Endothelial cell of umbilical vein (primary cell): ENCODE results near the gene FAM3B. TPM values are rescaled to one million over a fixed set of nuclear protein-coding genes. Genes with fewer than 3 reads are reported as not detected.

Experiments used
- BruUV-seq: library from RNA; stranded (reverse); fragments of 400-500 nt; replicated peaks from 2 replicates; lab custom pipeline; 2021; lab: Mats Ljungman, UMichigan
- CTCF ChIA-PET: fragments of 300-600, 350-600 bp; sonication (Branson Sonifier 250); formaldehyde crosslinking; loops from one replicate; lab custom pipeline; 2021; ENCODE audit warnings: antibody characterized with exemption, inconsistent platforms; lab: Charles Lee
- POLR2A ChIA-PET: fragments of 300-600, 350-600 bp; sonication (Branson Sonifier 250); formaldehyde crosslinking; loops from one replicate; lab custom pipeline; 2021; ENCODE audit warnings: antibody characterized with exemption, inconsistent platforms; lab: Charles Lee
- DNase-seq: peaks from one replicate; pipeline ENCODE4 v3.0.0-alpha.2; 2011; ENCODE audit warnings: low read depth, low spot score
- FAIRE-seq: peaks from 2 replicates; lab custom pipeline; 2011; peaks lifted over from hg19 to GRCh38; lab: Jason Lieb, UNC
- H2AFZ ChIP-seq: 2 replicates; pipeline ENCODE4 v1.6.0; 2012; ENCODE audit warnings: low read depth, low read length, control low read depth, inconsistent platforms
- H3K27ac ChIP-seq: 2 replicates; pipeline ENCODE4 v1.5.1; 2011; ENCODE audit warnings: low read depth, mild to moderate bottlenecking, control low read depth, low read length, moderate library complexity; ENCODE audit not compliant: insufficient read depth
- H3K27me3 ChIP-seq, 2 experiments: 2 replicates each; pipeline versions ENCODE4 v1.6.0 to v1.6.1; 2011; ENCODE audit warnings: low read length in 2 of 2, mixed read lengths in 1 of 2; ENCODE audit not compliant: control insufficient read depth in 2 of 2, insufficient read depth in 2 of 2
- H3K36me3 ChIP-seq, 2 experiments: 2 replicates in 1 of 2; 3 replicates in 1 of 2; pipeline ENCODE4 v1.5.1; 2011; ENCODE audit warnings: low read length in 2 of 2, mild to moderate bottlenecking in 1 of 2, moderate library complexity in 1 of 2; ENCODE audit not compliant: control insufficient read depth in 2 of 2, insufficient read depth in 2 of 2; ENCODE audit errors: extremely low read depth in 1 of 2
- H3K4me1 ChIP-seq: 3 replicates; pipeline ENCODE4 v1.5.1; 2011; ENCODE audit warnings: mild to moderate bottlenecking, low read length; ENCODE audit not compliant: control insufficient read depth, insufficient read depth; ENCODE audit errors: extremely low read depth
- H3K4me2 ChIP-seq: 2 replicates; pipeline ENCODE4 v1.6.1; 2011; ENCODE audit warnings: low read length, control low read depth, mixed read lengths; ENCODE audit not compliant: insufficient read depth
- H3K4me3 ChIP-seq, 3 experiments: fragments of 200-600 bp in 1 of 3; sonication (generic), shearing (Covaris generic) in 1 of 3; replicated peaks in 1 of 3; 2 replicates each; pipeline ENCODE4 v1.5.1; 2011 to 2016; ENCODE audit warnings: control low read depth in 3 of 3, low read length in 3 of 3, mild to moderate bottlenecking in 2 of 3, inconsistent platforms in 1 of 3, low read depth in 1 of 3, moderate library complexity in 1 of 3; ENCODE audit not compliant: insufficient read depth in 1 of 3
- H3K79me2 ChIP-seq: 2 replicates; pipeline ENCODE4 v1.6.0; 2012; ENCODE audit warnings: low read length, inconsistent platforms; ENCODE audit not compliant: control insufficient read depth, insufficient read depth
- H3K9ac ChIP-seq: replicated peaks from 2 replicates; pipeline ENCODE3; 2011; ENCODE audit warnings: low read length, control low read depth; ENCODE audit not compliant: insufficient read depth; ENCODE audit errors: extremely low read depth
- H3K9me1 ChIP-seq: replicated peaks from 3 replicates; pipeline ENCODE4 v1.6.0; 2011; ENCODE audit warnings: mild to moderate bottlenecking, low read length; ENCODE audit not compliant: control insufficient read depth, insufficient read depth; ENCODE audit errors: extremely low read depth
- H3K9me3 ChIP-seq: replicated peaks from 2 replicates; pipeline ENCODE4 v1.5.1; 2012; ENCODE audit warnings: low read length, inconsistent platforms; ENCODE audit not compliant: control insufficient read depth, insufficient read depth
- H4K20me1 ChIP-seq: replicated peaks from 2 replicates; pipeline ENCODE3; 2011; ENCODE audit warnings: mild to moderate bottlenecking, low read length; ENCODE audit not compliant: control insufficient read depth, insufficient read depth; ENCODE audit errors: extremely low read depth
- CTCF ChIP-seq, 2 donors: IDR thresholded peaks; 1 replicate in 1 of 2; 2 replicates in 1 of 2; pipeline ENCODE4 v1.5.1; 2011; ENCODE audit warnings: low read length in 2 of 2, mild to moderate bottlenecking in 2 of 2, moderate library complexity in 2 of 2, control low read depth in 1 of 2, inconsistent platforms in 1 of 2, low read depth in 1 of 2; ENCODE audit not compliant: insufficient read depth in 1 of 2; ENCODE audit errors: extremely low read depth in 1 of 2
- EZH2 ChIP-seq: IDR thresholded peaks from 2 replicates; pipeline ENCODE4 v1.6.1; 2012; ENCODE audit warnings: borderline replicate concordance, low read depth, mild to moderate bottlenecking, moderate library complexity, low read length, inconsistent platforms; ENCODE audit not compliant: severe bottlenecking
- FOS ChIP-seq: IDR thresholded peaks from 2 replicates; pipeline ENCODE4 v1.6.1; 2011; ENCODE audit warnings: mild to moderate bottlenecking, low read length, moderate library complexity, borderline replicate concordance; ENCODE audit not compliant: insufficient read depth
- GATA2 ChIP-seq: IDR thresholded peaks from 2 replicates; pipeline ENCODE4 v1.7.0; 2011; ENCODE audit warnings: low read depth, mild to moderate bottlenecking, moderate library complexity, mixed read lengths, low read length; ENCODE audit not compliant: insufficient read length, insufficient read depth
- JUN ChIP-seq: IDR thresholded peaks from 2 replicates; pipeline ENCODE4 v1.6.1; 2011; ENCODE audit warnings: borderline replicate concordance, low read depth; ENCODE audit not compliant: insufficient read length, insufficient read depth
- MAX ChIP-seq: IDR thresholded peaks from 2 replicates; pipeline ENCODE4 v1.6.1; 2011; ENCODE audit not compliant: insufficient read depth, insufficient read length
- MYC ChIP-seq: IDR thresholded peaks from one replicate; pipeline ENCODE4 v1.6.1; 2011; ENCODE audit warnings: mild to moderate bottlenecking, low read depth, low read length
- POLR2A ChIP-seq: IDR thresholded peaks from 2 replicates; pipeline ENCODE4 v1.6.1; 2012; ENCODE audit warnings: low read depth, mild to moderate bottlenecking, control low read depth, low read length
- POLR2AphosphoS5 ChIP-seq: IDR thresholded peaks from 2 replicates; pipeline ENCODE4 v1.6.1; 2012; ENCODE audit warnings: low read depth, mild to moderate bottlenecking, control low read depth, low read length, moderate library complexity; ENCODE audit not compliant: insufficient read depth
- dilution Hi-C: fragments of 300-500 bp; cut with MboI; formaldehyde crosslinking; loops from one replicate; pipeline ENCODE4 v1.15.0; 2019; ENCODE audit warnings: low sequenced_read_pairs; ENCODE audit not compliant: extremely low pct_ligation_motif_present
- intact Hi-C: fragments of 100-400 bp; cut with micrococcal nuclease; formaldehyde crosslinking; loops from one replicate; pipeline ENCODE4 v1.10.0; 2022
- polyA plus RNA-seq, 4 experiments: library from polyadenylated mRNA; depleted of rRNA in 3 of 4; stranded (reverse) in 3 of 4; unstranded in 1 of 4; fragments of >200 nt; gene quantifications; 2 replicates each; pipeline versions ENCODE4 v1.2.1 to v1.2.3, GENCODE V29; 2011 to 2012; ENCODE audit warnings: missing spikeins in 1 of 4
- total RNA-seq: library from RNA; stranded (reverse); gene quantifications from 2 replicates; pipeline ENCODE4 v1.2.3, GENCODE V29; 2021

FAM3B gene
- total and polyA plus RNA-seq, 2 donors (not counting 3 experiments of a cell fraction or from before 2014, with no cell fraction given), result not detected

- POLR2A ChIA-PET, result no interaction called here
- Histone ChIP-seq H3K79me2 (no peaks in the 10 kb centered on the region), H3K9me3 (no peaks in the 10 kb centered on the region), H3K4me1 (no peaks in the 10 kb centered on the region), H2AFZ (no peak overlapping the region), H3K27ac (no peak overlapping the region), H3K9me1 (no peaks in the 10 kb centered on the region), H4K20me1 (no peaks in the 10 kb centered on the region), H3K9ac (no peak overlapping the region), H3K36me3 (no peaks in the 10 kb centered on the region), H3K27me3 (peaks cover 0 to 3% of the 10 kb centered on the region in 2 experiments), H3K4me2 (no peak overlapping the region), H3K4me3 (no peak overlapping the region)
- CTCF ChIA-PET, result no interaction called here
- FAIRE-seq (no peak), DNase-seq (no peak)
- TF ChIP-seq MAX (no peak), POLR2A (no peak), MYC (no peak), CTCF (IDR thresholded peaks at IDR 0.05; ENCODE audit: extremely low read depth in 1 of 2, insufficient read depth in 1 of 2, low read depth in 1 of 2, low read length in 2 of 2) (no peak), POLR2AphosphoS5 (no peak), JUN (no peak), FOS (no peak), EZH2 (no peak), GATA2 (no peak)
- dilution Hi-C loops, result no loop called here
- no TSS peak for BruUV-seq
- intact Hi-C loops, result no loop called here
These were observed 33.2 kb downstream of the FAM3B start for GRCh38 chr21:41349619-41350390.
